Breast epithelium (tissue), 4 donors: Measurements from ENCODE around the gene ZFP36L1. TPM values are rescaled to one million over a fixed set of nuclear protein-coding genes. Genes with fewer than 3 reads are reported as not detected.

ENCODE experiments used
- DNase-seq, 2 donors: peaks; one replicate each; pipeline ENCODE4 v3.0.0-alpha.2; 2019; ENCODE audit warnings: low spot score in 2 of 2
- H3K27ac ChIP-seq, 2 donors: fragments of 200-600 bp; sonication (generic) in 1 of 2; one replicate each; pipeline ENCODE4 v1.5.1; 2016 to 2019; ENCODE audit warnings: mild to moderate bottlenecking in 1 of 2
- H3K27me3 ChIP-seq, 2 donors: fragments of 200-600 bp; sonication (generic) in 1 of 2; one replicate each; pipeline versions ENCODE4 v1.5.1 to v1.6.0; 2017 to 2019; ENCODE audit warnings: control low read depth in 1 of 2, mild to moderate bottlenecking in 1 of 2
- H3K36me3 ChIP-seq: fragments of 200-600 bp; one replicate; pipeline ENCODE4 v1.5.1; 2019
- H3K4me1 ChIP-seq, 2 donors: fragments of 200-600 bp; sonication (generic); one replicate each; pipeline ENCODE4 v1.5.1; 2016 to 2019; ENCODE audit warnings: control low read depth in 1 of 2
- H3K4me3 ChIP-seq, 3 donors: fragments of 200-600 bp; sonication (generic); 1 replicate in 2 of 3; 2 replicates in 1 of 3; pipeline ENCODE4 v1.5.1; 2016 to 2019; ENCODE audit warnings: mild to moderate bottlenecking in 3 of 3, moderate library complexity in 2 of 3
- H3K9me3 ChIP-seq, 2 donors: fragments of 200-600 bp; sonication (generic) in 1 of 2; one replicate each; pipeline ENCODE4 v1.5.1; 2016 to 2019; ENCODE audit warnings: control low read depth in 1 of 2
- POLR2A ChIP-seq: fragments of 450-650 bp; IDR thresholded peaks from one replicate; pipeline ENCODE4 v1.6.1; 2016; ENCODE audit warnings: antibody characterized with exemption, mild to moderate bottlenecking, moderate library complexity
- POLR2AphosphoS5 ChIP-seq, 3 donors: sonication (generic); formaldehyde crosslinking; IDR thresholded peaks; one replicate each; pipeline ENCODE4 v1.6.1; 2017; ENCODE audit warnings: antibody characterized with exemption in 3 of 3
- intact Hi-C: fragments of 100-400 bp; cut with DNase I; formaldehyde crosslinking; loops from one replicate; pipeline ENCODE4 v1.15.1; 2023; ENCODE audit warnings: low total_unique reads
- total RNA-seq, 3 donors: library from RNA; depleted of rRNA; stranded (reverse); fragments of >200 nt; gene quantifications; one replicate each; pipeline ENCODE4 v1.1.0, GENCODE V29; 2016
- TF ChIP-seq, protein P1 (sequence below), 3 donors: fragments of 450-650 bp; IDR thresholded peaks; one replicate each; pipeline ENCODE4 v1.5.1; 2016 to 2017; ENCODE audit warnings: antibody characterized with exemption in 3 of 3, mild to moderate bottlenecking in 3 of 3, moderate library complexity in 3 of 3

Gene ZFP36L1
- total RNA-seq, 3 donors from 2014 or later: 198 to 737 (median 492) TPM

- Histone ChIP-seq H3K9me3 (no peaks in the 10 kb centered on the region), H3K4me3 (peak overlapping the region; percentile 44 to 80 (median 58)), H3K27me3 (no peaks in the 10 kb centered on the region), H3K4me1 (peaks cover 12 to 17% of the 10 kb centered on the region in 2 donors), H3K27ac (peak overlapping the region; percentile 99), H3K36me3 (no peaks in the 10 kb centered on the region)
- no peak for TF ChIP-seq POLR2A
- TF ChIP-seq, protein P1, sequence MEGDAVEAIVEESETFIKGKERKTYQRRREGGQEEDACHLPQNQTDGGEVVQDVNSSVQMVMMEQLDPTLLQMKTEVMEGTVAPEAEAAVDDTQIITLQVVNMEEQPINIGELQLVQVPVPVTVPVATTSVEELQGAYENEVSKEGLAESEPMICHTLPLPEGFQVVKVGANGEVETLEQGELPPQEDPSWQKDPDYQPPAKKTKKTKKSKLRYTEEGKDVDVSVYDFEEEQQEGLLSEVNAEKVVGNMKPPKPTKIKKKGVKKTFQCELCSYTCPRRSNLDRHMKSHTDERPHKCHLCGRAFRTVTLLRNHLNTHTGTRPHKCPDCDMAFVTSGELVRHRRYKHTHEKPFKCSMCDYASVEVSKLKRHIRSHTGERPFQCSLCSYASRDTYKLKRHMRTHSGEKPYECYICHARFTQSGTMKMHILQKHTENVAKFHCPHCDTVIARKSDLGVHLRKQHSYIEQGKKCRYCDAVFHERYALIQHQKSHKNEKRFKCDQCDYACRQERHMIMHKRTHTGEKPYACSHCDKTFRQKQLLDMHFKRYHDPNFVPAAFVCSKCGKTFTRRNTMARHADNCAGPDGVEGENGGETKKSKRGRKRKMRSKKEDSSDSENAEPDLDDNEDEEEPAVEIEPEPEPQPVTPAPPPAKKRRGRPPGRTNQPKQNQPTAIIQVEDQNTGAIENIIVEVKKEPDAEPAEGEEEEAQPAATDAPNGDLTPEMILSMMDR (IDR thresholded peaks at IDR 0.05): peak; percentile 98 to 100 (median 99)
- peak in 2 of 3 donors; percentile 84 to 95 for TF ChIP-seq POLR2AphosphoS5 (IDR thresholded peaks at IDR 0.05)
- intact Hi-C loops: no loop called here
- DNase-seq: peak; percentile 82 to 89
These were observed 23.5 kb upstream of the ZFP36L1 start for GRCh38 chr14:68816183-68816942.

GRCh38 chr14:68815298-68816182 is 22.7 kb upstream of the ZFP36L1 start:
- Histone ChIP-seq H3K4me1 (peaks cover 12 to 17% of the 10 kb centered on the region in 2 donors), H3K36me3 (no peaks in the 10 kb centered on the region), H3K27ac (peak overlapping the region; percentile 99), H3K27me3 (no peaks in the 10 kb centered on the region), H3K4me3 (peak overlapping the region; percentile 44 to 80 (median 58)), H3K9me3 (no peaks in the 10 kb centered on the region)
- intact Hi-C loops: no loop called here
- DNase-seq: no peak
- no peak for TF ChIP-seq POLR2A
- TF ChIP-seq, protein P1 (IDR thresholded peaks at IDR 0.05): no peak
- TF ChIP-seq POLR2AphosphoS5 (IDR thresholded peaks at IDR 0.05): no peak

- DNase-seq: peak in 1 of 2 donors; percentile 36
- H3K27ac ChIP-seq: peak overlapping the region; percentile 99
- peak overlapping the region; percentile 7 to 80 (median 23) for H3K4me3 ChIP-seq
- intact Hi-C loops: no loop called here
- H3K36me3 ChIP-seq: no peaks in the 10 kb centered on the region
- no peak for TF ChIP-seq POLR2AphosphoS5 (IDR thresholded peaks at IDR 0.05)
- TF ChIP-seq, protein P1 (IDR thresholded peaks at IDR 0.05): peak in 1 of 3 donors; percentile 29
- no peaks in the 10 kb centered on the region for H3K9me3 ChIP-seq
- peaks cover 12 to 16% of the 10 kb centered on the region in 2 donors for H3K4me1 ChIP-seq
- H3K27me3 ChIP-seq: no peaks in the 10 kb centered on the region
These were observed 21.9 kb upstream of the ZFP36L1 start for GRCh38 chr14:68814539-68815297.

GRCh38 chr14:68814238-68814538 is 21.3 kb upstream of the ZFP36L1 start:
- Histone ChIP-seq H3K27me3 (no peaks in the 10 kb centered on the region), H3K4me3 (peak overlapping the region in 2 of 3 donors; percentile 7 to 80), H3K9me3 (no peaks in the 10 kb centered on the region), H3K4me1 (peaks cover 7 to 10% of the 10 kb centered on the region in 2 donors), H3K27ac (peak overlapping the region; percentile 99), H3K36me3 (no peaks in the 10 kb centered on the region)
- no peak for TF ChIP-seq POLR2A
- no peak for TF ChIP-seq POLR2AphosphoS5 (IDR thresholded peaks at IDR 0.05)
- TF ChIP-seq, protein P1 (IDR thresholded peaks at IDR 0.05): no peak
- DNase-seq: no peak
- intact Hi-C loops: no loop called here
